Vagina (tissue), 2 donors: ENCODE data around the gene FBXO7.
A peak's percentile ranks its signal among the peaks of the same experiment; 100 is the strongest.

ENCODE experiments used
- CTCF ChIP-seq, 3 experiments: fragments of 450-650 bp in 2 of 3; fragments of 200-600 bp in 1 of 3; sonication (generic) in 1 of 3; IDR thresholded peaks; one replicate each; pipeline ENCODE4 v1.5.1; 2017 to 2019; ENCODE audit warnings: antibody characterized with exemption in 3 of 3, mild to moderate bottlenecking in 2 of 3, moderate library complexity in 2 of 3
- POLR2A ChIP-seq, 2 donors: fragments of 450-650 bp; IDR thresholded peaks; one replicate each; pipeline ENCODE4 v1.6.1; 2017; ENCODE audit warnings: antibody characterized with exemption in 2 of 2, mild to moderate bottlenecking in 2 of 2, moderate library complexity in 2 of 2
- POLR2AphosphoS5 ChIP-seq, 2 donors: sonication (generic); formaldehyde crosslinking; IDR thresholded peaks; one replicate each; pipeline ENCODE4 v1.9.0; 2017; ENCODE audit warnings: antibody characterized with exemption in 2 of 2, mild to moderate bottlenecking in 2 of 2, low read depth in 1 of 2; ENCODE audit not compliant: insufficient read depth in 1 of 2

GRCh38 chr22:32475468-32476010 lies 928 bp downstream of the FBXO7 start:
- TF ChIP-seq CTCF (IDR thresholded peaks at IDR 0.05) (no peak), POLR2A (IDR thresholded peaks at IDR 0.05) (no peak), POLR2AphosphoS5 (IDR thresholded peaks at IDR 0.05; ENCODE audit: insufficient read depth in 1 of 2, low read depth in 1 of 2) (peak in 1 of 2 donors; percentile 38)
